Skeletal muscle tissue (tissue), 4 donors: ENCODE data around the gene FOXC1. TPM values are rescaled to one million over a fixed set of nuclear protein-coding genes. Genes with fewer than 3 reads are reported as not detected.

Experiments used
- H3K27ac ChIP-seq: one replicate; pipeline ENCODE4 v1.7.0; 2013; ENCODE audit warnings: mild to moderate bottlenecking, low read depth, low read length, inconsistent platforms
- H3K27me3 ChIP-seq, 3 donors: one replicate each; pipeline ENCODE4 v1.7.0; 2013; ENCODE audit warnings: low read length in 3 of 3; ENCODE audit not compliant: control insufficient read depth in 3 of 3, insufficient read depth in 3 of 3
- H3K36me3 ChIP-seq, 3 donors: one replicate each; pipeline ENCODE4 v1.7.0; 2013; ENCODE audit warnings: low read length in 3 of 3; ENCODE audit not compliant: control insufficient read depth in 3 of 3, insufficient read depth in 3 of 3
- H3K4me1 ChIP-seq, 3 donors: one replicate each; pipeline ENCODE4 v1.7.0; 2013; ENCODE audit warnings: low read length in 3 of 3, mild to moderate bottlenecking in 3 of 3; ENCODE audit not compliant: control insufficient read depth in 3 of 3, insufficient read depth in 3 of 3
- H3K4me3 ChIP-seq, 3 donors: one replicate each; pipeline ENCODE4 v1.7.0; 2013; ENCODE audit warnings: low read length in 3 of 3
- H3K9ac ChIP-seq, 3 donors: one replicate each; pipeline ENCODE4 v1.7.0; 2013; ENCODE audit warnings: low read length in 3 of 3, mild to moderate bottlenecking in 3 of 3, moderate library complexity in 2 of 3, low read depth in 1 of 3
- H3K9me3 ChIP-seq, 3 donors: one replicate each; pipeline ENCODE4 v1.7.0; 2013; ENCODE audit warnings: low read length in 3 of 3; ENCODE audit not compliant: control insufficient read depth in 3 of 3
- total RNA-seq: library from RNA; depleted of rRNA; stranded (reverse); fragments of >200 nt; gene quantifications from one replicate; pipeline ENCODE4 v1.2.3, GENCODE V29; 2014
- donor health status: Osteomylitis.

Gene FOXC1
- total RNA-seq, 1 donor from 2014 or later: 1.6 TPM

DNA sequence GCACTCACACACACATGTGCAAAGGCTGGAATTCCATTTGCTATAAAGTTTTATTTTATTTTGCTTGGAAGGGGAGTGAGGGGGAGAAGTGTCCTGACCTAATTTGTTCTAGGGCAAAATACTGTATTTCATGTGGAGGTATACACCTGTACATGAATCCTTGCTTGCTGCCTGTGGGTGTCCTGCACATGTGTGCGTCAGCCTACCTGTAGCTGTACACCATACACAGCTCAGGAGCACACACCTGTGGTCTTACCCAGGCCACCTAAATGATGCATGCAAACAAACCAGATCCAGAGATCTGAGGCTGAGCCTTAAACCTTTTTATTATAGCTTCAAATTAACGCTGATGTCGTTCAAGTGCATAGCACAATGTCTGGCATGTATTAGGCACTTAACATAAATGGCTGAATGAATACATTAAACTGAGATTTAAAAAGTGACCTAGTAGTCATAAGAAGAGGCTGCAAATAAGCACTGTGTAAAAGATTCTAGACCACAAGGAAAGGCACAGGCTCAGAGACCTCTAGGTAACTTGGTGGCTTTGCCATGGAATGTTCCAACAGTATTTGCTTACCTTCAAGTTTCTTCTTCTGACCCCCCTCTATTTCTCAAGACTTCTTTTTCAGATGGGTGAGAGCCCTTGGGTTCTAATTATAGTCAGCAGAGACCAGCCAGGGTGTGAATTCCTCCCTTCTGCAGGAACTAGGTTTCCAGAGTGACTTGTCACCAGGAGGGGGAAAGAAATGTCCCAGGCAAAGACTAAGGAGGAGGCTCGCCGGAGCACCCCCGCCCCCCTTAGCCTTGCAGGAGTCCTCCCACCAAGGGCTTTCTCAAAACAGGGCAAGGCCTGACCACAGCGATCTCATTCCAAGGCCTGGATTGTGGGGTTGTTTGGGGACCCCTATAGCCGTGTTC lies 13.4 kb downstream of the FOXC1 start:
- peaks cover 72 to 83% (median 79%) of the 10 kb centered on the region in 3 donors for H3K27me3 ChIP-seq
- H3K4me3 ChIP-seq: no peak overlapping the region
- no peak overlapping the region for H3K27ac ChIP-seq
- H3K36me3 ChIP-seq: no peaks in the 10 kb centered on the region
- no peak overlapping the region for H3K9ac ChIP-seq
- H3K4me1 ChIP-seq: peaks cover 8 to 13% (median 9%) of the 10 kb centered on the region in 3 donors
- H3K9me3 ChIP-seq: no peaks in the 10 kb centered on the region

DNA sequence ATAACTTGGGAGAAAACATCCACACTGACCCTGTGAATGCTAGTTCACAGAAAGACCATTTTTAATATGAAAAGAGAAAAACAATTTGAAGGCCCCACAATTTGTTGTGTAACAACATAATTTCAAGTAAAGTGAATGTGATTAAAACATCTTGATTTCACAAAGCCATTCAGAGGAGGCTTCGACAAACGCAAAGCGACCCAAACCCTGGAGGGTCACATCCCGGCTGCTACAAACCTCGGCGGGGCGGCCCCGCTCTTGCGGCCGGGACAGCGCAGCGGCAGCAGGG lies 14.0 kb downstream of the FOXC1 start:
- H3K9me3 ChIP-seq: no peaks in the 10 kb centered on the region
- H3K36me3 ChIP-seq: no peaks in the 10 kb centered on the region
- H3K4me3 ChIP-seq: peak overlapping the region in 1 of 3 donors; percentile 86
- peaks cover 8 to 13% (median 9%) of the 10 kb centered on the region in 3 donors for H3K4me1 ChIP-seq
- H3K9ac ChIP-seq: peak overlapping the region in 1 of 3 donors; percentile 65
- no peak overlapping the region for H3K27ac ChIP-seq
- peaks cover 75 to 84% (median 82%) of the 10 kb centered on the region in 3 donors for H3K27me3 ChIP-seq

DNA sequence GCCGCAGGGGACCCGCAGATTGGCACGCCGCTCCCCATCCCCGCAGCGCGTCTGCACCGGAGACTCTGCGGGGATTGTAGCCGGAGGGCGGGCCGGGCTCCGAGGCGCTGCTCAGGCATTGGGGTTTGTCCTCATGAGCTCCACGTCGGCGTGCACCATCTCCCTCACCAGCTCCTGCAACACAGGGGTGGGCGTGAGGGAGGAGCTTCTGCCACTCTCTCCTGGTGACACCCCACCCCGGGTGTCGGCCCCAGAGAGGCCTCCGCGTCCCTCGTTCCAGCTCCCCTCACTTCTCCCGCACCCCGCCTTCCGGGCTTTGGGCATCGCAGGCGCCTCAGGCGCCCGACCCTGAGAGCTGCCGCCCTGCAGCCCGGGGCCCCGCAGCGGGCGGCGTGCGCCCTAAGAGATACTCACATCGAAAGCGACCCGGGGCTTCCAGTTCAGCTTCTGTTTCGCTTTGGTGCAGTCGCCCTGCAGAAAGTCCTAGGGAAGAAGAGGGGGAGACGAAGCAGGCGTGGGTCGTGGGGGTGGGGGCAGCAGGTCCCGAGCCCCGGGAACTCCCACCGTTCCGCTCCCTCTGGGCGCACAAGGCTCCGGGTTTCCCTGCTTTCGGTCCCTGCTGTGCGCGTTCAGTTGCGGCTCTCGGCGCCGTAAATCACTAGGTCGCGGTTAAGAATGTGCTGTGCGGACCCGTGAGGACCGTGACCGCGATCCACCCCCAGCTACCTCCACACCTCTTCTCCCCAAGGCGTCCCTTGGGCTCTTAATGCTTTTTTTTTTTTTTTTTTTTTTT lies 14.5 kb downstream of the FOXC1 start:
- Histone ChIP-seq H3K4me1 (peaks cover 8 to 13% (median 9%) of the 10 kb centered on the region in 3 donors), H3K9ac (peak overlapping the region; percentile 40 to 79 (median 65)), H3K27me3 (peaks cover 78 to 89% (median 82%) of the 10 kb centered on the region in 3 donors)

DNA sequence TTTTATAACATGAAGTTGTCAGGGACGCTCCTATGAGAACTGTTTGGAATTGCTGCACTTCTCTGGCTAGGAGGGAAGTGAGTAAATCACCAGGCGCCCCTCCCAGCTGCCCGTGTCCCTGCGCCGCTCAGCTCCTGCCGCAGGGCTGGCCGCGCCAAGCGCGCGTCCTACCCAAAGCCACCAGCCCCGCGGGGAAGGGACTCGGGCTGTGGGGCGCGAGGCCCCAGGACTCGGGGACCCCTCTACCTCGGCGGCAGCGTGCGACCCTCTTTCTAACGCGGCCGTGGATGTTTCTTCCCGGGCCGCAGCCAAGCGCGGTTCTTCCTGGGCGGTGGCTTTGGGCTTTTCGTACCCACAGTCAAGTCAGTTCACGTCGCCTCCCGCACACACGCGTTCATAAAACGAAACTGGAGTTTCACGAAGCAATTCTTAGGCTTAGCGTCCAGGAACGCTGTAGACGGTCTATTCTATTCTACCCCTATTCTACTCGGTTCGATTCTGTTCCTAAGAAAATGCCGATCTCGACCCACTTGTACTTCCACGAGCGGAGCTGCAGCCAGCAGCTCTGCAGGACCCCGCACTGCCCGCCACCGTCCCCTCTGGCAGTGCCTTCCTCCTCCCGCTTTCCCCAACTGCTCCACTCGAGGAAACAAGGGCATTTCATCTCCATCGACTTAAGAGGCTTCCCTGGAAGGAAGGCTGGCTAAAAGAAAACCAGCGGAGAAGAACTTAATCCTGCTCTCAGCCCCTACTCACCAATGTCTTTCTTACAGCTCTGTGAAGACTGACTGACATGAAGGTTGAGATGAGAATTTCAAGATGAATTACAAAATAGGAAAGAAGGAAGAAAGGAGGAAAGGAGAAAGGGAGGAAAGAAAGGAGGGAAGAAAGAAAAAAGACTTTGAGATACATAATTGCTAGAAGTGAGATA lies 15.4 kb downstream of the FOXC1 start:
- H3K4me3 ChIP-seq: peak overlapping the region; percentile 77 to 86 (median 80)
- no peaks in the 10 kb centered on the region for H3K36me3 ChIP-seq
- no peaks in the 10 kb centered on the region for H3K9me3 ChIP-seq
- peaks cover 74 to 87% (median 78%) of the 10 kb centered on the region in 3 donors for H3K27me3 ChIP-seq
- H3K4me1 ChIP-seq: peaks cover 8 to 9% (median 8%) of the 10 kb centered on the region in 3 donors
- H3K27ac ChIP-seq: no peak overlapping the region
- peak overlapping the region; percentile 63 to 79 (median 65) for H3K9ac ChIP-seq

More for the DNA sequence above, 14.5 kb downstream of the FOXC1 start:
- Histone ChIP-seq H3K36me3 (no peaks in the 10 kb centered on the region), H3K27ac (no peak overlapping the region), H3K9me3 (no peaks in the 10 kb centered on the region), H3K4me3 (peak overlapping the region; percentile 77 to 86 (median 80))

DNA sequence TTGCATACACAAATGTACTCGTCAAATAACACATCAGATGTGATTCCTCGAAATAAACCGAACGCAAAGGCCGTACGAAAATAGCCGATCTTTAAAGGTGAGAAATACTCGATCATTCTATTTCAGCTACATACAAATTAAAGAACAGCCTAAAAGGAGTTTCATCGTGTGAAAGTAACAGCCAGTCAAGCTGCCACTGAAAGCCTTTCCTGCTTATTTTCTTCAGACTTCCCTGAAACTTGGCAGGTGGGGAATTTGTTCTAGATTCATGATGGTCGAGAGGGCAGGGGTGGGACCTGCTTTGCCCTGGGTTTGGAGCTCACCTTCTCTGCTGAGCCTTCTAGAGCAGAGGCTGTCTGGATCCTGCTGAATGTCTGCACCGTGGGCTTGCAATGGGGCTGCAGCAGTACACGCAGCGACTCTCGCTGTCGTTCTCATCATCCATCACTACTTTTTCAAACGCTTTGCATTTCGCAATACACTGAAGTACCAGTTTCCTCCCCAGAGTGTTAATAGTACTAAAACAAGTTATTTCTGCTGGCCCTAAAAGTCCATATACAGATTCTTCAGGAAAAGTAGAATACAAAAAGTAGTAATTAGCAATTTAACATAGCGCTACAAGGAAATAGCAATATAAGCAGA lies 16.2 kb downstream of the FOXC1 start:
- no peak overlapping the region for H3K9ac ChIP-seq
- peaks cover 69 to 82% (median 70%) of the 10 kb centered on the region in 3 donors for H3K27me3 ChIP-seq
- no peak overlapping the region for H3K27ac ChIP-seq
- no peaks in the 10 kb centered on the region for H3K36me3 ChIP-seq
- H3K9me3 ChIP-seq: no peaks in the 10 kb centered on the region
- H3K4me3 ChIP-seq: peak overlapping the region in 1 of 3 donors; percentile 80
- peaks cover 8 to 9% (median 8%) of the 10 kb centered on the region in 3 donors for H3K4me1 ChIP-seq

DNA sequence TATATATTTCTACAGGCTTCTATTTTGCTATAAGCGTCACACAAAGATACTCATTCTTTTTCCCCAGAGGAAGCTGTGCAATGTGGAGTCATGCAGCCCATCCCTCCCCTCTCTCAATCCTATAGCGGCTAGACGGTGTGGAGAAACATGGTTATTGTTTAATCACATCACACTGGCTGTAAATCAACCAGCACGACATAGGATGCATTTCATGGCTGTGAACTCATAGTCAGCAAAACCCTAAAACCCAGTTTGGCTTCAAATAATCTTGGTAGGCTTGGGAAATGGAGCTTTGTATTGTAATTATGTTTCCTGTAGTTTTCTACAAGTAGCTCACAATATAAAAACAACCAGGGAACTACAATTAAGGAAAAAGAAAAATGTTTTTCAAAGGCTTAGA lies 16.8 kb downstream of the FOXC1 start:
- Histone ChIP-seq H3K36me3 (no peaks in the 10 kb centered on the region), H3K9me3 (no peaks in the 10 kb centered on the region), H3K27ac (no peak overlapping the region), H3K9ac (no peak overlapping the region), H3K27me3 (peaks cover 63 to 76% (median 64%) of the 10 kb centered on the region in 3 donors), H3K4me1 (peaks cover 8 to 9% (median 8%) of the 10 kb centered on the region in 3 donors), H3K4me3 (no peak overlapping the region)

DNA sequence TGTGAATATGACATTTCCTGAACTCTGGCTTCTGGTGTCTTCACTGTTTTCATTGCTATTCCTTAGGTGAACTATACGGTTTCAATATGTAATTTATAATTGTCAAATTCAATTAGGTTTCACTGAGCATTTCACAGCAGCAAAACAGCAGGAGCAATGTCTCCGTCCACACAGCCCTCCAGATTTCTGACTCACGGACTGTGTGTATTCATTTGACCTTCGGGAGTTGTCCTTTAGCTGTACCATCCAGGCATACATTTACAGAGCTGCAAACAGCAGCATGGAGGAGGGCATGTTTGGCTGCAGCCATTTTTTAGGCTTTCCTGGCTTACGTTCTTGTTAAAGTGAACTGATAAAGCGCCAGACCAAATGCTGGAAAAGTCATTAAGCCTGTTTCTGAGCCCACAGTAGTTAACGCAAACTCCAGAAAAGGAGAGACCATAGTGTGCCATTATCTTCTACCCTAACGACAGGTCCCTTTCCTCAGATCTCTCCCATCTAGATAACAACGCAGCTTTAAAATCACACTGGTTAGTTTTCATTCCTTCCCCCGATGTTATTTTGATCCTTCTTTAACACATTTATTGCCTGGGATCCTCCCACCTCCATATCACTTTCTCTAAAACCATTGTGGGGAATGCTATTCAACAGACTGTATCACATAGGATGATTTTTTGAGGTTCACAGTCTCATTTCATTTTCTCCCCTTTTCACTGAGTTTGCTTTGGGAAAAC lies 18.3 kb downstream of the FOXC1 start:
- no peak overlapping the region for H3K27ac ChIP-seq
- H3K9me3 ChIP-seq: no peaks in the 10 kb centered on the region
- no peak overlapping the region for H3K9ac ChIP-seq
- H3K36me3 ChIP-seq: no peaks in the 10 kb centered on the region
- peaks cover 8 to 9% (median 8%) of the 10 kb centered on the region in 3 donors for H3K4me1 ChIP-seq
- H3K27me3 ChIP-seq: peaks cover 52 to 63% (median 55%) of the 10 kb centered on the region in 3 donors
- H3K4me3 ChIP-seq: no peak overlapping the region

DNA sequence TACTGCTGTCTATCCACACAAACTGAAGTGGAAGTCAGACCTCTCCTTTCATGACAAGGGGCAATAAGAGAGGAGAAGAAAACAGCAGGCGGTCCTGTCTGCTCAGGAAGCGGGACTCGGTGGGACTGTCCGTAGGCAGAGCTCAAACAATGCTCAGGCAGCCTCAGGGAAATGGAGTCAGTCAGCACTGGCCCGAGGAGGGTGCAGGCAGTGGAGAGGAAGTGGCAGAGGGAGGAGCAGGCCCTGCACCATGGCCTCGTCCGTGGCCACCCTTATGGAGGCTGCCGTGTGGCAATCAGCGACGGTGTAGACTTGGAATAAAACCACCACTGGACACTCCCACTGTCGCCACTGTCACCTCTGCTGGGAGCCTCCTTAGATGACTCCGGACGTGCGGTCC lies 19.6 kb downstream of the FOXC1 start:
- H3K27me3 ChIP-seq: peaks cover 41 to 53% (median 43%) of the 10 kb centered on the region in 3 donors
- H3K9me3 ChIP-seq: no peaks in the 10 kb centered on the region
- no peaks in the 10 kb centered on the region for H3K36me3 ChIP-seq
- H3K4me3 ChIP-seq: no peak overlapping the region
- H3K27ac ChIP-seq: no peak overlapping the region
- H3K4me1 ChIP-seq: peaks cover 8 to 13% (median 8%) of the 10 kb centered on the region in 3 donors
- H3K9ac ChIP-seq: no peak overlapping the region
